GM19193 (cell line): ENCODE results near the gene TTC29.

Experiments
- POLR2A ChIP-seq: IDR thresholded peaks from 4 replicates; pipeline ENCODE4 v1.6.1; 2011; ENCODE audit not compliant: insufficient read depth, insufficient read length; ENCODE audit errors: extremely low read depth

TTC29 gene

GRCh38 chr4:146945556-146946374, at the start of gene TTC29:
TSS of gene TTC29 (minus strand) at chr4:146945864. CDS start at chr4:146939895, 5,969 bp downstream.
- TF ChIP-seq POLR2A: no peak

- TF ChIP-seq POLR2A: no peak
Observed at GRCh38 chr4:146981651-146982050, 36.0 kb upstream of the TTC29 start.

GRCh38 chr4:146978641-146979040, 33.0 kb upstream of the TTC29 start:
- TF ChIP-seq POLR2A: no peak

GRCh38 chr4:146976145-146976544, 30.5 kb upstream of the TTC29 start:
- TF ChIP-seq POLR2A: no peak

- no peak for TF ChIP-seq POLR2A
Observed at GRCh38 chr4:146975527-146975926, 29.9 kb upstream of the TTC29 start.

GRCh38 chr4:146975036-146975435, 29.4 kb upstream of the TTC29 start:
- TF ChIP-seq POLR2A: no peak

- no peak for TF ChIP-seq POLR2A
Observed at GRCh38 chr4:146972036-146972435, 26.4 kb upstream of the TTC29 start.

GRCh38 chr4:146969126-146969525, 23.5 kb upstream of the TTC29 start:
- no peak for TF ChIP-seq POLR2A

GRCh38 chr4:146960634-146961033, 15.0 kb upstream of the TTC29 start:
- TF ChIP-seq POLR2A: no peak

GRCh38 chr4:146959692-146960091, 14.0 kb upstream of the TTC29 start:
- no peak for TF ChIP-seq POLR2A

GRCh38 chr4:146957237-146957636, 11.6 kb upstream of the TTC29 start:
- TF ChIP-seq POLR2A: no peak

- TF ChIP-seq POLR2A: no peak
Observed at GRCh38 chr4:146952896-146953295, 7.2 kb upstream of the TTC29 start.

- no peak for TF ChIP-seq POLR2A
Observed at GRCh38 chr4:146949559-146949958, 3.9 kb upstream of the TTC29 start.

- TF ChIP-seq POLR2A: no peak
Observed at GRCh38 chr4:146943691-146944375, 1.8 kb downstream of the TTC29 start.

- TF ChIP-seq POLR2A: no peak
Observed at GRCh38 chr4:146932116-146932515, 13.5 kb downstream of the TTC29 start.

GRCh38 chr4:146930673-146931072, 15.0 kb downstream of the TTC29 start:
- TF ChIP-seq POLR2A: no peak

- no peak for TF ChIP-seq POLR2A
Observed at GRCh38 chr4:146927695-146928094, 18.0 kb downstream of the TTC29 start.

- TF ChIP-seq POLR2A: no peak
Observed at GRCh38 chr4:146916479-146917076, 29.1 kb downstream of the TTC29 start.
